Epithelial cell of esophagus (primary cell): ENCODE measurements around the gene NOTCH4.

Experiments used
- DNase-seq: peaks from one replicate; pipeline ENCODE4 v3.0.0; 2010; ENCODE audit warnings: low read depth
- H3K4me3 ChIP-seq: 2 replicates; pipeline ENCODE4 v1.5.1; 2011; ENCODE audit warnings: mild to moderate bottlenecking, low read length, control low read depth
- CTCF ChIP-seq: IDR thresholded peaks from 2 replicates; pipeline ENCODE4 v1.5.1; 2011; ENCODE audit warnings: low read depth, mild to moderate bottlenecking, low read length, control low read depth, inconsistent platforms; ENCODE audit not compliant: insufficient read depth; ENCODE audit errors: missing control alignments

The NOTCH4 gene

GRCh38 chr6:32149092-32149755 is 74.6 kb downstream of the NOTCH4 start:
- H3K4me3 ChIP-seq = peak overlapping the region; percentile 82
- DNase-seq = no peak
- no peak for TF ChIP-seq CTCF

GRCh38 chr6:32148289-32149091 is 75.4 kb downstream of the NOTCH4 start:
- peak; percentile 55 for TF ChIP-seq CTCF
- DNase-seq = peak; percentile 89
- peak overlapping the region; percentile 82 for H3K4me3 ChIP-seq

- no peak for TF ChIP-seq CTCF
- no peak for DNase-seq
- H3K4me3 ChIP-seq = peak overlapping the region; percentile 82
Observed at GRCh38 chr6:32147401-32148132, 76.3 kb downstream of the NOTCH4 start.

- H3K4me3 ChIP-seq = no peak overlapping the region
- TF ChIP-seq CTCF = no peak
- no peak for DNase-seq
Observed at GRCh38 chr6:32146687-32147086, 77.2 kb downstream of the NOTCH4 start.

GRCh38 chr6:32146287-32146686 is 77.6 kb downstream of the NOTCH4 start:
- no peak for TF ChIP-seq CTCF
- H3K4me3 ChIP-seq = no peak overlapping the region
- DNase-seq = peak; percentile 41
